Measurements from ENCODE around the gene BLM.
"Not testable (repeated sequence)": the region's sequence is repeated elsewhere in the genome, so short reads cannot be mapped to it uniquely, and the experiment has no call there.

The BLM gene

GRCh38 chr15:90823455-90823974 lies 106.4 kb downstream of the BLM start:
- DNase-seq: peak; percentile 21

DNA sequence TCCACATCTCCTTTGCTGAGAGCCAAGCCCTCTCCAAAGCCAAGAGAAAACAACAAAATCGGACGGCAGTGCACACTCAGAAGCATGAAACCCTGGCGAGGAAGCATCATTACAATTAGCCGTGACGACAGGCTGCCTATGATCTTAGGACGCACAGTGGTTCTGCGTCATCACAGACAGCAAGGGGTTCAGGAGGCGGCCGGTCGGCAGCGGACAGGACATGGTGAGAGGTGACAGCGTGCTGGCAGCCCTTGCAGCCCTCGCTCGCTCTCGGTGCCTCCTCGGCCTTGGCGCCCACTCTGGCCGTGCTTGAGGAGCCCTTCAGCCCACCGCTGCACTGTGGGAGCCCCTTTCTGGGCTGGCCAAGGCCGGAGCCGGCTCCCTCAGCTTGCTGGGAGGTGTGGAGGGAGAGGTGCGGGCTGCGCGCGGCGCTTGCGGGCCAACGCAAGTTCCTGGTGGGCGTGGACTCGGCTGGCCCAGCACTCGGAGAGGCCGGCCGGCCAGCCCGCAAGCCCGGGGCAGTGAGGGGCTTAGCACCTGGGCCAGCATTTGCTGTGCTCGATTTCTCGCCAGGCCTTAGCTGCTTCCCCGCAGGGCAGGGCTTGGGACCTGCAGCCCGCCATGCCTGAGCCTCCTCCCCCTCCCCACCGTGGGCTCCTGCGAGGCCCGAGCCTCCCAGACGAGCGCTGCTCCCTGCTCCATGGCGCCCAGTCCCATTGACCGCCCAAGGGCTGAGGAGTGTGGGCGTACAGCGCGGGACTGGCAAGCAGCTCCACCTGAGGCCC lies 108.2 kb downstream of the BLM start:
- DNase-seq: peak; percentile 48

- not testable (repeated sequence) for DNase-seq
These were observed 109.2 kb downstream of the BLM start for GRCh38 chr15:90826206-90826885.

DNA sequence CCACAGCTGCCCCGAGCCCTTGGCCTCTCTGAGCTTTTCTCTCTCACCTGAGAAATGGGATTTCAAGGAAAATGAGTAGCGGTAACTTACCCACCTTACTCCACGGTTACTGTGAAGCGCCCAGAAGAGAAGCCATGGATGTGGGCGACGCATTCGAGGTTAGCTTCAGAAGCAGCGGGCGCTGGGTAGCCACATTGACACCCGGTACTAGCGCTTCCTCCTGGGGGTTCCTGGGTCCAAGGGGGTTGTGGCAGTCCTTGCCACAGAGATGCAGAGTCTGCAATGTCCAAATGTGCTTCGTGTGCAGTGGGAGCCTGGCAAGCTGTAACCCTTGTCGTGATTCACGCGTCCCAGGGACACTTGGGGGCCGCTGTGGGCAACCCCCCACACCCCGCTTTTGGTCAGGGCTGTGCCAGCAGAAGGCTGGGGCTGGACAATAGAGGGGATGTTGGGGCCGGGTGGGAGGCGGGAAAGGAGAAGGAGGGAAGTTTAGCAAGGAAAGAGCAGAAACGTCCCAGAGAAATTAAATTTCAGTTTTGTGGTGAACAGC lies 109.8 kb downstream of the BLM start:
- no peak for DNase-seq

- DNase-seq: no peak
These were observed 111.0 kb downstream of the BLM start for GRCh38 chr15:90828111-90828510.

- DNase-seq: no peak
These were observed 112.0 kb downstream of the BLM start for GRCh38 chr15:90829126-90829525.

DNA sequence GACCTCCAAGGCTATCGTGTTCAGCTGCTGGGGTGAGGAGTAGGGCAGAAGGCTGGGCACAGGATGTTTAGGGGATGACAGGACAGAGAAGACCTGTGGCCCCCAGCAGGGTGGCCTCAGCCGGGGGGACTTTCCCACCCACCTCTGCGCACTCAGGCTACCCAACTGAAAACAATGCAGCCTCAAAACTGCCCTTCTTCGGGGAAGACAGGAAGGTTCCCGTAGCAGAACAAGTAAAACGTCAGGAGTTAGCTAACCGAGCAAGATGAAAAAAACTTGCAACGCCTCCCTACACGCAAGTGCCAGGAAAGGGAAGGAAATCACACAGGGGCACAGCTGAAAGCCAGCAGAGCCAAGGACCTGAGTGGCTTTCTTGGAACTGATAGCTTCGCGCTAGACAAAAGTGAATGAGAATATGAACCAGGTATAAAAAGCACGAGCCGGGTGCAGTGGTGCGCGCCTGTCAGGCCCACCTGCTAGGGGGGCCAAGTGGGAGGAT lies 112.8 kb downstream of the BLM start:
- peak; percentile 72 for DNase-seq

- DNase-seq: no peak
These were observed 117.5 kb downstream of the BLM start for GRCh38 chr15:90834626-90835025.

DNA sequence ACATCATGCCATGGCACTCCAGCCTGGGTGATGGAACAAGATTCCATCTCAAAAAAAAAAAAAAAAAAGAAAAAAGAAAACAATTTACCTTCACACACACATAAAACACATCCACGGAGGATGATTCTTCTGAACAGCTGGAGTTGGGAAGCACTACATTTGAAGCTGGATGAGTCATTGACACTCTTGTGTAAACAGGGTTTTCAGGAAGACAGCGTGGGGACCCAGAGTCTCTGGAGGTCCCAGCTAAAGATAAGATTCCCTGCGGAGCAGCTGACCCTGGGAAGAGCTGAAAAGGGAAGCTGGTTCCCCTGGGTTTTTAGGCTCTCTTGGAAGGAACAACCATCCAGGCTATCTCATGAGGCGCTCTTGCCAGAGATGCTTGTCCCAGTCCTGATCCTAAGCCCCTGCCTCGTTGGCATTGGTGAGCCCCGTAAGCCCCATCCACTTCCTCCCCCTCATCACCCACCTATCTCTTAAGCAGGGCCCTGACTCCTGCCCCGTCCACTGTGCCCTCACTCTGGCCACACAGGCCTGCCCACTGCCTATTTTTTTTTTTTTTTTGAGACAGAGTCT lies 119.2 kb downstream of the BLM start:
- no peak for DNase-seq

DNA sequence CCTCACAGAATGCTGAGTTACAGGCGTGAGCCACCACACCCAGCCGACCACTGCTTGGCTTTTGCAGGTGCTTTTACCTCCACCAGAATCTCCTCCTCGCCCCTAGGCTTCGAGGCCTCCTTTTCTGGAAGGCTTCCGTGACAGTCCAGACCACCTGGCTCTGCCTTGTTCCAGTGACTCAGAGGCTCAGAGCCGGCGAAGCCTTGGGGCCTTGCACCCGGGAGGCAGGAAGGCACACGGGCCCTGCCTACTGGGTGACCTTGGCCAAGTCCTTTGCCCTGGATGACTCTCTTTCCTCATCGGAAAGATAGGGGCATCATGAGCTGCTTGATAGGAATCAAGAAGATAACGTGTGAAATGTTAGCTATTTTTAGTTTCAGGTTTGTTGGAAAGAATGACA lies 119.9 kb downstream of the BLM start:
- peak; percentile 71 for DNase-seq

DNA sequence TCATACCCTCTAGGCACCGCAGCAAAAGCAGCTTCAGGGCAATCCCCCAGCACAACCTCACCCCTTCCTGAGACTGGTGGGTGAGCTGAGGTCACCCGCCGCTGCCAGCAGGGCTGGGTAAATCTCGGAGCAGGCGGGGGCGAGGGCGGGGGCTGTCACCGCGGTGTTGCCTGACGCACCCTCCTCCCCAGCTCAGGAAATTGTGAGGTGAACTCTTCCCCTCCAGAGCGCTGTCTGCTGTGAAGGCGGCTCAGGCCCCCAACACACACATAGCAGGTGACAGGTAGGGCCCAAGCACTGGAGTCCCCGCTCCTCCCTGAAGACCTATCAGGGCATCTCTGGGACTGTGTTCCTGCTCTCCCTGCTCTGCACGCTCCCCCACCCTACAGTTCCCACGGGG lies 121.0 kb downstream of the BLM start:
- DNase-seq: peak; percentile 94

DNA sequence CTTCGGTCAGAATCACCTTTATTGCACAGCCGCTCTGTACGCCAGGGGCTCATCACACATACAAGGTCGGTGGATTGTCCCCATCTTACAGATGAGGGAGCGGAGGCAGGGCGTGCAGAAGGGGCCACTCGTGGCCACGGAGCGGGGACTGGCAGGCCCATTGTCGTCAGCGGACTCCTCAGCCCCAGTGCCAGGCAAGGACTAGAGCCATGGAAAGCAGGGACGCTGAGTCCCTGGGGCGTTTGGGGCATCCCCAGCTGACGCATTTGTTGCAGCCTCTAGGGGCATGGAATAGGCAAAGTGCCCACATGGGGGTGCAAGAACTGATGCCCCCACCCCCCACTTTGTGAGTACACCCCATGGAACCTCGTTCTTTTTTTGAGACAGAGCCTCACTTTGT lies 121.4 kb downstream of the BLM start:
- DNase-seq: no peak

DNA sequence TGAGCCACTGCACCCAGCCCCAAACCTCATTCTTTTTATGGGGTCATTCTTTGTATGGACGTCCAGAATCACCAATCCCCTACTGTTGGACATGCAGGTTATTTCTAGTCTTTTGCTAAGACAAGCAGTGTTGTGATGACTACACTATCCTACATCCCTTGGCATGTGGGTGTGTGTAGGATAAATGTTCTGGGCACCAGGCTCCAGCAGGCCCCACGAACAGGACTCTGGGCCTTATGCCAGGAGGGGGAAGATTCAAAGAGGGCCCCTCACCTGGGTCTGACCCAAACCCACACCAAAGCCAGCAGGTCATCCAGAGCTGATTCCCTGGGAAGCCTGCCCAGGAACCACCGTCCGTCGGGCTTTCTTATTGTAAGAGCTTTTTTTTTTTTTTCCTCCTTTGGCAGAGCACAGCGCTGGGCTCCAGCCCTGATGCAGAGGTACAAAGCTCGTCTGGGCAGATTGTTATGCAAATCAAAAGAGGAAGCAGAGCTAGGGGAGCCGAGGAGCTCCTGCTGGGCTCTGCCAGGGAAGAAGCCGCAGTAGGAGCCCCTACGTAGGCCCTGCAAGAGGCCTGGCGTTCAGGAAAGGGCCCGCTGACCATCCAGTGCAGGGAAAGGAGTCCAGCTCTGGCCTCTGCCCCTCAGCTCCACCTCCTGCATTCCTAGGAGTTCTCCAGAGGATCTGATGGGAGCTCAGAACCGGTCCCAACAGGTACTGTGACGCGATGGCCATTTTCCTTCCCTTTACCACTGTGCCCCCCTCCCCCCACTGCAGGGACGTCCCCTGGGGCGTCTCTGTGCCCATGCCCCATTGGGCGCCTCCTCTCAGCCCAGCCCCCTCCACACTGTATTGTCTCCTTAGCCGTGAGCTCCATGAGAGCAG lies 122.3 kb downstream of the BLM start:
- no peak for DNase-seq

- DNase-seq: no peak
These were observed 123.2 kb downstream of the BLM start for GRCh38 chr15:90840157-90840855.

- no peak for DNase-seq
These were observed 123.8 kb downstream of the BLM start for GRCh38 chr15:90840954-90841353.

- no peak for DNase-seq
These were observed 127.5 kb downstream of the BLM start for GRCh38 chr15:90844696-90845095.

DNA sequence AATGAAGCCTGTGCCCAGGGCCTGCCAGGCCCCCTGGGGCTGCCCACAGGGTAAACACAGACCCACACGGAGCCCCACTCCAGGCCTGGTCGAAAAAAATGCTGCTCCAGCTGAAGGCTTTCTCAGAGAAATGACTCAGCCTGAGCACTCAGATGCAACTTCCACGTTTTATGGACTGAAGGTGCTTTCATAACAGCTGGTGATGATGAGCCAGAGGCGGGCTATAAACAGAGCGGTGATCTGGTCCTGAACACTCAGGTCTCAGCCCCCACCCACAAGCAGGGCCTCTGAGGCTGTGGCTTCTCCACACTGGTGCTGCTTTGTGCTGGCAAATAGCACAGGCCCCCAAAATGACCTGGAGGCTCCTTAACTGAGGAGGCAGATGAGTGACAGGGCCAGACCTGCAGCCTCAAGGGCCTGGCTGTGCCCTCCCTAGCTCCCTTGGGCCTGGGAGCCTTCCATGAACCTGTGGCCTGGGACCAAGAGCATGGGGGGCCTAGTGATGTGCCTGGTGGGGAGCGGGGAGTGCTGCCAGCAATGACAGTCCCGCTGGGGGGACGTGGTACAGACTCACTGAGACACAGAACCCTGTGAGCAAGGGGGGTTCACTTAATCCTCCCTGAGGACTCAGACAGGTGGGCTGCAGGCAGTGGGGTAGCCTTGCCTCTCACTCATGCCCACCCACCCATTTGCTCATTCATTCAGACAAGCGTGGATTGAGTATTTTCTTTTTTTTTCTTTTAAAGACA lies 128.2 kb downstream of the BLM start:
- DNase-seq: peak; percentile 71

- not testable (repeated sequence) for DNase-seq
These were observed 132.3 kb downstream of the BLM start for GRCh38 chr15:90849424-90849823.

DNA sequence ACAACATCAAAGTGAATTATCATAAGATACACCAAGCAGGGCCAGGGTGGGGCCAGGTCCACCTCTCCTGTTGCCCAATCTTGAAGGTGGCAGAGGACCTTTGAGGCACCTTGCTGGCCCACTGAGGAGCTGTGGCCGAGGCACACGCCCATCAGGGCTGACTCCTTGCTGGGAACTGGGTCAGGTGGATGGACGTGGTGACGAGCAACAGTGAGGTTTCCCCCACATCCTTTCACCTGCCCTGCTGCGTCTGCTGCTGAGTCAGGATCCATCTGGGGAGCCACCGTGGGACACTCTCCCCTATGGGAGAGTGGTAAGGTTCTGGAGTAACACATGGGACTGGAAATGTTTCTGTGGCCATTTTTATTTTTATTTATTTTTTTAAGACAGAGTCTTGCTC lies 134.0 kb downstream of the BLM start:
- DNase-seq: peak; percentile 71

GRCh38 chr15:90851940-90852339 lies 134.8 kb downstream of the BLM start:
- no peak for DNase-seq

DNA sequence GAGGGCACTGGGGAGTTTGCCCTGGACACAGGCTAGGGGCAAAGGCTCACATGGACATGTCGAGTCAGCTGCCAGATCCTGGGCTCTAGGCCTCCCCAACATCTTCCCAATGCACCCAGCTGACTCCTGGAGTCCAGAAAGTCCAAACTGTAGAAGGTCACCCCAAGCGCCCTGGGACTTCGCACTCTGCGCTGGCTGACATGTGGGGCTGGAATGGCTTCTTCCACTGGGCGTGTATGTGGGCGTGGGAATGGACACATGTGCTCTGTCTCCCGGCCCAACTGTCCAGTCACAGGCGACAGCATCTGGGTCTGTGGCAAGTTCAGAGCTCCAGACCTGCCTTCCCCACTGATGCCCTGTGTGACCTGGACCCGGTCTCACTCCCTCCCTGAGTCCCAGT lies 138.0 kb downstream of the BLM start:
- no peak for DNase-seq

Data from activated effector memory CD4-positive, alpha-beta T cell treated with anti-CD3 and anti-CD28 coated beads, Interleukin-2, amount 50 U/mL, for 16 hours (primary cell).